WTC11 (cell line): ENCODE results near the gene GABBR2. TPM values are rescaled to one million over a fixed set of nuclear protein-coding genes. Genes with fewer than 3 reads are reported as not detected.

Experiments used
- ATAC-seq: fragments of 200-7000 bp; cut with Tn5 transposase; 2 replicates; pipeline ENCODE4 v1.10.0; 2021; ENCODE audit warnings: mild to moderate bottlenecking, moderate library complexity
- CTCF ChIA-PET: fragments of 300-600 bp; sonication (Branson Sonifier 250); formaldehyde crosslinking; loops from one replicate; lab custom pipeline; 2021; ENCODE audit warnings: antibody characterized with exemption; lab: Charles Lee
- POLR2A ChIA-PET: fragments of 350-600 bp; sonication (Branson Sonifier 250); formaldehyde crosslinking; loops from one replicate; lab custom pipeline; 2021; ENCODE audit warnings: antibody characterized with exemption; lab: Charles Lee
- DNase-seq: peaks from one replicate; pipeline ENCODE4 v3.0.0; 2021; ENCODE audit warnings: low spot score
- H3K27ac Mint-ChIP-seq: 2 replicates; pipeline ENCODE4 v1.8.0; 2021; ENCODE audit warnings: mixed read lengths
- H3K27me3 Mint-ChIP-seq: 2 replicates; pipeline ENCODE4 v1.8.0; 2021; ENCODE audit warnings: low read depth, mild to moderate bottlenecking, moderate library complexity, mixed read lengths
- H3K36me3 Mint-ChIP-seq: 2 replicates; pipeline ENCODE4 v1.8.0; 2021; ENCODE audit warnings: mixed read lengths
- H3K4me1 Mint-ChIP-seq: 2 replicates; pipeline ENCODE4 v1.8.0; 2022; ENCODE audit warnings: mixed read lengths
- H3K4me3 Mint-ChIP-seq: 2 replicates; pipeline ENCODE4 v1.8.0; 2021; ENCODE audit warnings: mild to moderate bottlenecking, moderate library complexity, mixed read lengths
- H3K9me3 Mint-ChIP-seq: 2 replicates; pipeline ENCODE4 v1.8.0; 2021; ENCODE audit warnings: mixed read lengths
- AFF4 ChIP-seq: sonication (generic); formaldehyde crosslinking; IDR thresholded peaks from 2 replicates; pipeline ENCODE4 v1.8.1; 2023; ENCODE audit warnings: mild to moderate bottlenecking, missing genetic modification reagents, borderline replicate concordance
- ATF2 ChIP-seq: sonication (generic); formaldehyde crosslinking; IDR thresholded peaks from 2 replicates; pipeline ENCODE4 v1.8.1; 2022; ENCODE audit warnings: low read depth, missing genetic modification reagents, borderline replicate concordance
- CBFB ChIP-seq: sonication (generic); formaldehyde crosslinking; IDR thresholded peaks from 2 replicates; pipeline ENCODE4 v1.8.1; 2022; ENCODE audit warnings: mild to moderate bottlenecking, low read depth, missing genetic modification reagents
- CDX4 ChIP-seq: fragments of 250-450 bp; sonication (Bioruptor Pico); IDR thresholded peaks from 2 replicates; pipeline ENCODE4 v1.9.0; 2021; ENCODE audit warnings: moderate library complexity, mild to moderate bottlenecking, inconsistent platforms, borderline replicate concordance
- CREB1 ChIP-seq: sonication (generic); formaldehyde crosslinking; IDR thresholded peaks from 2 replicates; pipeline ENCODE4 v1.8.0; 2023; ENCODE audit warnings: mild to moderate bottlenecking, missing genetic modification reagents
- FOXJ3 ChIP-seq: sonication (generic); formaldehyde crosslinking; IDR thresholded peaks from 2 replicates; pipeline ENCODE4 v1.9.0; 2021; ENCODE audit warnings: missing genetic modification reagents, mild to moderate bottlenecking, borderline replicate concordance
- GABPB1 ChIP-seq: sonication (generic); formaldehyde crosslinking; IDR thresholded peaks from 2 replicates; pipeline ENCODE4 v1.8.1; 2023; ENCODE audit warnings: mild to moderate bottlenecking, missing genetic modification reagents
- HMGA2 ChIP-seq: fragments of 250-450 bp; sonication (Bioruptor Pico); IDR thresholded peaks from 2 replicates; pipeline ENCODE4 v1.4.0; 2021; ENCODE audit warnings: mild to moderate bottlenecking, moderate library complexity
- JUN ChIP-seq: sonication (generic); formaldehyde crosslinking; IDR thresholded peaks from 2 replicates; pipeline ENCODE4 v1.8.0; 2023; ENCODE audit warnings: mild to moderate bottlenecking, missing genetic modification reagents
- MLX ChIP-seq: sonication (generic); formaldehyde crosslinking; IDR thresholded peaks from 2 replicates; pipeline ENCODE4 v1.8.1; 2023; ENCODE audit warnings: mild to moderate bottlenecking, missing genetic modification reagents, moderate library complexity
- NFATC4 ChIP-seq: fragments of 250-450 bp; sonication (Bioruptor Pico); IDR thresholded peaks from 2 replicates; pipeline ENCODE4 v1.9.0; 2021; ENCODE audit warnings: mild to moderate bottlenecking
- NFYB ChIP-seq: sonication (generic); formaldehyde crosslinking; conservative IDR thresholded peaks from 2 replicates; pipeline ENCODE4 v1.8.0; 2022; ENCODE audit warnings: low read depth, missing genetic modification reagents
- TEAD1 ChIP-seq: sonication (generic); formaldehyde crosslinking; IDR thresholded peaks from 2 replicates; pipeline ENCODE4 v1.8.0; 2022; ENCODE audit warnings: mild to moderate bottlenecking, missing genetic modification reagents
- TEAD4 ChIP-seq: sonication (generic); formaldehyde crosslinking; IDR thresholded peaks from 2 replicates; pipeline ENCODE4 v1.8.0; 2022; ENCODE audit warnings: mild to moderate bottlenecking, missing genetic modification reagents
- ZMAT4 ChIP-seq: fragments of 250-450 bp; sonication (Bioruptor Pico); IDR thresholded peaks from 2 replicates; pipeline ENCODE4 v1.9.0; 2021; ENCODE audit warnings: mild to moderate bottlenecking
- ZNF423 ChIP-seq: fragments of 250-450 bp; sonication (Bioruptor Pico); IDR thresholded peaks from 2 replicates; pipeline ENCODE4 v2.1.2; 2022; ENCODE audit warnings: mild to moderate bottlenecking, moderate library complexity
- ZNF671 ChIP-seq: fragments of 250-450 bp; sonication (Bioruptor Pico); IDR thresholded peaks from 2 replicates; pipeline ENCODE4 v1.8.0; 2021; ENCODE audit warnings: mild to moderate bottlenecking
- total RNA-seq: library from RNA; stranded (reverse); gene quantifications from 3 replicates; pipeline ENCODE4 v1.2.3, GENCODE V29; 2021
- TF ChIP-seq, protein P1 (sequence below): sonication (generic); formaldehyde crosslinking; IDR thresholded peaks from 2 replicates; pipeline ENCODE4 v1.8.0; 2022; ENCODE audit warnings: mild to moderate bottlenecking, missing genetic modification reagents
- TF ChIP-seq, protein P2 (sequence below): sonication (generic); formaldehyde crosslinking; IDR thresholded peaks from 2 replicates; pipeline ENCODE4 v1.8.0; 2023; ENCODE audit warnings: missing genetic modification reagents
- TF ChIP-seq, protein P3 (sequence below): sonication (generic); formaldehyde crosslinking; conservative IDR thresholded peaks from 2 replicates; pipeline ENCODE4 v1.8.1; 2022; ENCODE audit warnings: mild to moderate bottlenecking, missing genetic modification reagents

The GABBR2 gene
- total RNA-seq, 1 experiment from 2014 or later = 0.92 TPM

- no peak for TF ChIP-seq ATF2 (CRISPR knock-in tag)
These were observed 138.7 kb downstream of the GABBR2 start (continued) for GRCh38 chr9:98570055-98570454.

DNA sequence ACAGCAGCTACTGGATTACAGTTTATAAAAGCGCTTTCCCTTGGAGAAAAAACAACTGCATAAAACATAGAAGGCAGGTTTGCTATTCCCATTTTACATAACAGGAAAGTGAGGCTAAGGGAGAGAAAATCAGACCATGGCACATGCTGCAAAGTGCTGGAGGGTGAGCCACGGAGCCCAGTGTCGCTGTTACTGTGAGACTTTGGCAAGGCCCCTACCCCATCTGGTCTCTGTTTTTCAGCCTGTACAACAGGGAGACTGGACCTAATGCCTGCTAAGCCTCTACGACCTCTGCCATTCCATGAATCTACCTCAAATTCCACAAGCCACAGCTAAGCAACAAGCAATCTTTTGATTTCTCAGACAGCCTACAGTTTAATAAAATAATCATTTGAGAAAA is 139.2 kb downstream of the GABBR2 start:
- H3K27me3 Mint-ChIP-seq = no peaks in the 10 kb centered on the region
- TF ChIP-seq JUN (CRISPR knock-in tag) = no peak
- no peak for TF ChIP-seq AFF4
- TF ChIP-seq HMGA2 (CRISPR knock-in tag) = no peak
- no peaks in the 10 kb centered on the region for H3K9me3 Mint-ChIP-seq
- H3K4me3 Mint-ChIP-seq = no peak overlapping the region
- H3K27ac Mint-ChIP-seq = no peak overlapping the region
- POLR2A ChIA-PET = no interaction called here
- H3K36me3 Mint-ChIP-seq = no peaks in the 10 kb centered on the region
- CTCF ChIA-PET = interaction anchor here (0.9 kb wide), 1 partner anchor 11 kb away, joined by 3 read pairs; no protein-coding TSS in a partner anchor
- DNase-seq (no peak), ATAC-seq (no peak)
- no peaks in the 10 kb centered on the region for H3K4me1 Mint-ChIP-seq

DNA sequence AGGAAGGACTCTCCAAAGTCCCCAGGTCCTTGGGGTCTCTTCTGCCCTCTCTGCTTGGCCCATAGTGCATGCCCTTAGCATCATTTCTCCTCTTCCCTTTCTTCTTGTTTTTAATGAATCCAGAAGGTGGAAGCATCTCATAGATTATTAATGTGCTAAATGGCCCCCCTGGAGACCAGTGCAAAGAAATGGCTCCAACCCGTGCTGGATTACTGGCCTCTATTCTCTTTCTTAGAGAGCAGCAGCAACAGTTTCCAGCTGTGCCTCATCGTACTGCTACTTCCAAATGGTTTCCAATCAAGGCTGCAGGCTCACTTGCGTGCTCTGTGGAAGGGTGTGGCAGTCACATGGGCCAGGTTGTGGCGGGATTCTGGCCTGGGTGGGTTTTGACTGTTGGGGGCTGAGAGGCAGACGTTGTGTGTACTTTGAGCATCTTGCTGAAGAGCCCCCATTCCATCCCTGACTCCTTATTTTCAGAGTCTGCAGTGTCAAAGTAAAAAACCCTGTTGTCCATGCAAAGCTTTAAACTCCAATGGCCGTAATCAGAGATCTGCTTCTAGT is 139.7 kb downstream of the GABBR2 start:
- POLR2A ChIA-PET = no interaction called here
- Mint-ChIP-seq H3K36me3 (no peaks in the 10 kb centered on the region), H3K4me1 (no peaks in the 10 kb centered on the region), H3K4me3 (no peak overlapping the region), H3K27me3 (no peaks in the 10 kb centered on the region)
- no peak for DNase-seq
- no peak for ATAC-seq
- CTCF ChIA-PET = no interaction called here
- TF ChIP-seq TEAD1 (CRISPR knock-in tag) (no peak), NFYB (CRISPR knock-in tag) (no peak), GABPB1 (CRISPR knock-in tag) (no peak), MLX (CRISPR knock-in tag) (no peak), ZNF423 (CRISPR knock-in tag) (no peak), TEAD4 (CRISPR knock-in tag) (no peak), ZNF671 (no peak), NFATC4 (CRISPR knock-in tag) (no peak), CBFB (CRISPR knock-in tag) (no peak), FOXJ3 (no peak), CREB1 (CRISPR knock-in tag) (no peak), CDX4 (CRISPR knock-in tag) (no peak), ZMAT4 (CRISPR knock-in tag) (no peak)
- TF ChIP-seq, protein P1, sequence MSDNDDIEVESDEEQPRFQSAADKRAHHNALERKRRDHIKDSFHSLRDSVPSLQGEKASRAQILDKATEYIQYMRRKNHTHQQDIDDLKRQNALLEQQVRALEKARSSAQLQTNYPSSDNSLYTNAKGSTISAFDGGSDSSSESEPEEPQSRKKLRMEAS (CRISPR knock-in tag) = no peak
- TF ChIP-seq, protein P2, sequence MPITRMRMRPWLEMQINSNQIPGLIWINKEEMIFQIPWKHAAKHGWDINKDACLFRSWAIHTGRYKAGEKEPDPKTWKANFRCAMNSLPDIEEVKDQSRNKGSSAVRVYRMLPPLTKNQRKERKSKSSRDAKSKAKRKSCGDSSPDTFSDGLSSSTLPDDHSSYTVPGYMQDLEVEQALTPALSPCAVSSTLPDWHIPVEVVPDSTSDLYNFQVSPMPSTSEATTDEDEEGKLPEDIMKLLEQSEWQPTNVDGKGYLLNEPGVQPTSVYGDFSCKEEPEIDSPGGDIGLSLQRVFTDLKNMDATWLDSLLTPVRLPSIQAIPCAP = no peak
- TF ChIP-seq, protein P3, sequence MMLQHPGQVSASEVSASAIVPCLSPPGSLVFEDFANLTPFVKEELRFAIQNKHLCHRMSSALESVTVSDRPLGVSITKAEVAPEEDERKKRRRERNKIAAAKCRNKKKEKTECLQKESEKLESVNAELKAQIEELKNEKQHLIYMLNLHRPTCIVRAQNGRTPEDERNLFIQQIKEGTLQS (CRISPR knock-in tag) = no peak
- TF ChIP-seq, all 79 proteins: peak for 0
- Mint-ChIP-seq H3K9me3 (no peaks in the 10 kb centered on the region), H3K27ac (no peak overlapping the region)
